PFSK-1 (cell line): Measurements from ENCODE around the gene ABCA5.

Experiments used
- FOXP2 ChIP-seq: optimal IDR thresholded peaks from 2 replicates; pipeline ENCODE3; 2011; ENCODE audit warnings: borderline replicate concordance, control low read depth, inconsistent platforms; ENCODE audit not compliant: insufficient read depth; ENCODE audit errors: extremely low read length, extremely low read depth
- POLR2AphosphoS5 ChIP-seq: IDR thresholded peaks from 2 replicates; pipeline ENCODE4 v1.6.1; 2012; ENCODE audit warnings: low read depth, mild to moderate bottlenecking, control low read depth, low read length, moderate library complexity
- SIN3A ChIP-seq: IDR thresholded peaks from 2 replicates; pipeline ENCODE4 v1.6.1; 2012; ENCODE audit warnings: mild to moderate bottlenecking, low read length, moderate library complexity, borderline replicate concordance; ENCODE audit not compliant: insufficient read depth
- TAF1 ChIP-seq: IDR thresholded peaks from 2 replicates; pipeline ENCODE4 v1.6.1; 2012; ENCODE audit warnings: low read length, control low read depth, borderline replicate concordance; ENCODE audit not compliant: insufficient read depth
- TF ChIP-seq, protein P1 (sequence below), 2 experiments: IDR thresholded peaks; 2 replicates each; pipeline versions ENCODE4 v1.6.1 to v1.8.0; 2011 to 2012; ENCODE audit warnings: low read depth in 2 of 2, low read length in 2 of 2, control low read depth in 1 of 2, inconsistent platforms in 1 of 2, mild to moderate bottlenecking in 1 of 2, moderate library complexity in 1 of 2; ENCODE audit not compliant: insufficient read depth in 1 of 2

DNA sequence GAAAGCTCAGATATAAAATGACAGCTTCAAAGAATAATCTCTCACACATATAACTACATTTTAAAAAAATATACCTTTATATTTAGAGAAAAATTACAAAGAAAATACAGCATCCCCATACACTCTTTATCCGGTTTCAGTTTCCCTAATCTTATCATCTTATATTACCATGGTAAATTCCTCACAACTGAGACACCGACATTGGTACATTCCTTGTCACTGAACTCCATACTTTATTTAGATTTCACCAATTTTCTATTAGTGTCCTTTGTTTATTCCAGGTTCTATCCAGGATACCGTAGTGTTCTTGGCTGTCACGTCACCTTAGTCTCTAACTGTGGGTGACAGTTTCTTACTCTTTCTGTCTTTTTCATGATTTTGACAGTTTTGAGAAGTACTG, 76.3 kb downstream of the ABCA5 start:
- TF ChIP-seq, protein P1, sequence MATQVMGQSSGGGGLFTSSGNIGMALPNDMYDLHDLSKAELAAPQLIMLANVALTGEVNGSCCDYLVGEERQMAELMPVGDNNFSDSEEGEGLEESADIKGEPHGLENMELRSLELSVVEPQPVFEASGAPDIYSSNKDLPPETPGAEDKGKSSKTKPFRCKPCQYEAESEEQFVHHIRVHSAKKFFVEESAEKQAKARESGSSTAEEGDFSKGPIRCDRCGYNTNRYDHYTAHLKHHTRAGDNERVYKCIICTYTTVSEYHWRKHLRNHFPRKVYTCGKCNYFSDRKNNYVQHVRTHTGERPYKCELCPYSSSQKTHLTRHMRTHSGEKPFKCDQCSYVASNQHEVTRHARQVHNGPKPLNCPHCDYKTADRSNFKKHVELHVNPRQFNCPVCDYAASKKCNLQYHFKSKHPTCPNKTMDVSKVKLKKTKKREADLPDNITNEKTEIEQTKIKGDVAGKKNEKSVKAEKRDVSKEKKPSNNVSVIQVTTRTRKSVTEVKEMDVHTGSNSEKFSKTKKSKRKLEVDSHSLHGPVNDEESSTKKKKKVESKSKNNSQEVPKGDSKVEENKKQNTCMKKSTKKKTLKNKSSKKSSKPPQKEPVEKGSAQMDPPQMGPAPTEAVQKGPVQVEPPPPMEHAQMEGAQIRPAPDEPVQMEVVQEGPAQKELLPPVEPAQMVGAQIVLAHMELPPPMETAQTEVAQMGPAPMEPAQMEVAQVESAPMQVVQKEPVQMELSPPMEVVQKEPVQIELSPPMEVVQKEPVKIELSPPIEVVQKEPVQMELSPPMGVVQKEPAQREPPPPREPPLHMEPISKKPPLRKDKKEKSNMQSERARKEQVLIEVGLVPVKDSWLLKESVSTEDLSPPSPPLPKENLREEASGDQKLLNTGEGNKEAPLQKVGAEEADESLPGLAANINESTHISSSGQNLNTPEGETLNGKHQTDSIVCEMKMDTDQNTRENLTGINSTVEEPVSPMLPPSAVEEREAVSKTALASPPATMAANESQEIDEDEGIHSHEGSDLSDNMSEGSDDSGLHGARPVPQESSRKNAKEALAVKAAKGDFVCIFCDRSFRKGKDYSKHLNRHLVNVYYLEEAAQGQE (IDR thresholded peaks at IDR 0.05; ENCODE audit: insufficient read depth in 1 of 2, low read depth in 2 of 2, low read length in 2 of 2): no peak
- TF ChIP-seq TAF1 (no peak), POLR2AphosphoS5 (no peak), FOXP2 (no peak), SIN3A (no peak)
